AG04449 (cell line): ENCODE data around the gene CRTC1.

Experiments used
- CTCF ChIA-PET: fragments of 350-600 bp; formaldehyde crosslinking; extraction: SDS; loops from one replicate; lab custom pipeline; 2021; ENCODE audit warnings: antibody characterized with exemption; lab: Yijun Ruan, JAX
- POLR2A ChIA-PET: fragments of 400-600, 350-600 bp; formaldehyde crosslinking; extraction: SDS; loops from one replicate; lab custom pipeline; 2020; ENCODE audit warnings: antibody characterized with exemption, inconsistent platforms; lab: Yijun Ruan, JAX
- DNase-seq: peaks from one replicate; pipeline ENCODE4 v3.0.0-alpha.2; 2010; ENCODE audit warnings: low read depth, low spot score
- H3K4me3 ChIP-seq: 2 replicates; pipeline ENCODE4 v1.5.1; 2011; ENCODE audit warnings: low read depth, mild to moderate bottlenecking, control low read depth, low read length
- CTCF ChIP-seq: IDR thresholded peaks from one replicate; pipeline ENCODE4 v1.5.1; 2011; ENCODE audit warnings: mild to moderate bottlenecking, moderate library complexity, low read length, control low read depth, inconsistent platforms; ENCODE audit not compliant: insufficient read depth; ENCODE audit errors: missing control alignments

CRTC1 gene

GRCh38 chr19:18697680-18698079 lies 14.2 kb downstream of the CRTC1 start:
- H3K4me3 ChIP-seq = no peak overlapping the region
- no peak for TF ChIP-seq CTCF
- DNase-seq = no peak
- POLR2A ChIA-PET = no interaction called here
- CTCF ChIA-PET = no interaction called here

- ChIA-PET POLR2A (no interaction called here), CTCF (no interaction called here)
- no peak overlapping the region for H3K4me3 ChIP-seq
- TF ChIP-seq CTCF = no peak
- no peak for DNase-seq
Measured at GRCh38 chr19:18698321-18699167, 15.1 kb downstream of the CRTC1 start.

GRCh38 chr19:18699403-18700054 lies 16.0 kb downstream of the CRTC1 start:
- POLR2A ChIA-PET = no interaction called here
- CTCF ChIA-PET = no interaction called here
- no peak for TF ChIP-seq CTCF
- H3K4me3 ChIP-seq = no peak overlapping the region
- DNase-seq = no peak

GRCh38 chr19:18700501-18701249 lies 17.2 kb downstream of the CRTC1 start:
- POLR2A ChIA-PET = interaction anchor here (0.6 kb wide), 1 partner anchor 54 kb away, joined by 3 read pairs; no protein-coding TSS in a partner anchor
- H3K4me3 ChIP-seq = peak overlapping the region; percentile 41
- DNase-seq = no peak
- CTCF ChIA-PET = interaction anchor here (0.9 to 1.3 kb wide), 2 partner anchors 10 to 18 kb away, joined by 3 to 4 read pairs; no protein-coding TSS in a partner anchor
- TF ChIP-seq CTCF = no peak

- no peak for DNase-seq
- H3K4me3 ChIP-seq = peak overlapping the region; percentile 41
- no peak for TF ChIP-seq CTCF
- ChIA-PET POLR2A (no interaction called here), CTCF (interaction anchor here (0.9 to 1.3 kb wide), 2 partner anchors 11 to 18 kb away, joined by 3 to 4 read pairs; no protein-coding TSS in a partner anchor)
Measured at GRCh38 chr19:18701250-18701608, 17.7 kb downstream of the CRTC1 start.

GRCh38 chr19:18704054-18704453 lies 20.6 kb downstream of the CRTC1 start:
- ChIA-PET POLR2A (no interaction called here), CTCF (no interaction called here)
- no peak for TF ChIP-seq CTCF
- no peak overlapping the region for H3K4me3 ChIP-seq
- no peak for DNase-seq
